Measurements from ENCODE around the gene PCDHGA5. TPM values are rescaled to one million over a fixed set of nuclear protein-coding genes. Genes with fewer than 3 reads are reported as not detected.
"Not testable (repeated sequence)": the region's sequence is repeated elsewhere in the genome, so short reads cannot be mapped to it uniquely, and the experiment has no call there.

The PCDHGA5 gene
- polyA plus RNA-seq, 1 donor = 1.5 TPM

DNA sequence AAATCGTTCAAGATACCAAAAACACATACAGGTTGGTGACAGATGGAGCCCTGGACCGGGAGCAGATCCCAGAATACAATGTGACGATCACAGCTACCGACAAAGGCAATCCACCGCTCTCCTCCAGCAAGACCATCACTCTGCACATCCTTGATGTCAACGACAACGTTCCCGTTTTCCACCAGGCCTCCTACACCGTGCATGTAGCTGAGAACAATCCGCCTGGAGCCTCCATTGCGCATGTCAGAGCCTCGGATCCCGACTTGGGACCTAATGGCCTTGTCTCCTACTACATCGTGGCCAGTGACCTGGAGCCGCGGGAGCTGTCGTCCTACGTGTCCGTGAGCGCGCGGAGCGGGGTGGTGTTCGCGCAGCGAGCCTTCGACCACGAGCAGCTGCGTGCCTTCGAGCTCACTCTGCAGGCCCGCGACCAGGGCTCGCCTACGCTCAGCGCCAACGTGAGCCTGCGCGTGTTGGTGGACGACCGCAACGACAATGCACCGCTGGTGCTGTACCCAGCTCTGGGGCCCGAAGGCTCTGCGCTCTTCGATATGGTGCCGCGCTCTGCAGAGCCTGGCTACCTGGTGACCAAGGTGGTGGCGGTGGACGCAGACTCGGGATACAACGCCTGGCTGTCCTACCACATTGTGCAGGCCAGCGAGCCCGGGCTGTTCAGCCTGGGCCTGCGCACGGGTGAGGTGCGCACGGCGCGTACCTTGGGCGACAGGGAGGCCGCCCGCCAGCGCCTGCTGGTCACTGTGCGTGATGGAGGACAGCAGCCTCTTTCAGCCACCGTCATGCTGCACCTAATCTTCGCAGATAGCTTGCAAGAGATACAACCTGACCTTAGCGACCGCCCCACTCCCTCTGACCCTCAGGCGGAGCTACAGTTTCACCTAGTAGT lies 7.9 kb downstream of the PCDHGA5 start:
- no peaks in the 10 kb centered on the region for H3K4me1 ChIP-seq (ENCODE audit: control insufficient read depth, insufficient read depth, low read length)
- peaks cover 37% of the 10 kb centered on the region for H3K9me3 ChIP-seq (ENCODE audit: control insufficient read depth, low read depth, low read length)
- no peak overlapping the region for H3K4me3 ChIP-seq (ENCODE audit: low read length)
- no peak for DNase-seq
- no CpG with 5 or more reads among the region's 69 CpGs for WGBS (ENCODE audit: insufficient coverage, low lambda C conversion rate)
- H3K36me3 ChIP-seq (ENCODE audit: control insufficient read depth, insufficient read depth, low read length) = no peaks in the 10 kb centered on the region
- no peak overlapping the region for H3K27ac ChIP-seq (ENCODE audit: low read length)
- H3K27me3 ChIP-seq (ENCODE audit: control insufficient read depth, insufficient read depth, low read length) = peaks cover 45% of the 10 kb centered on the region

DNA sequence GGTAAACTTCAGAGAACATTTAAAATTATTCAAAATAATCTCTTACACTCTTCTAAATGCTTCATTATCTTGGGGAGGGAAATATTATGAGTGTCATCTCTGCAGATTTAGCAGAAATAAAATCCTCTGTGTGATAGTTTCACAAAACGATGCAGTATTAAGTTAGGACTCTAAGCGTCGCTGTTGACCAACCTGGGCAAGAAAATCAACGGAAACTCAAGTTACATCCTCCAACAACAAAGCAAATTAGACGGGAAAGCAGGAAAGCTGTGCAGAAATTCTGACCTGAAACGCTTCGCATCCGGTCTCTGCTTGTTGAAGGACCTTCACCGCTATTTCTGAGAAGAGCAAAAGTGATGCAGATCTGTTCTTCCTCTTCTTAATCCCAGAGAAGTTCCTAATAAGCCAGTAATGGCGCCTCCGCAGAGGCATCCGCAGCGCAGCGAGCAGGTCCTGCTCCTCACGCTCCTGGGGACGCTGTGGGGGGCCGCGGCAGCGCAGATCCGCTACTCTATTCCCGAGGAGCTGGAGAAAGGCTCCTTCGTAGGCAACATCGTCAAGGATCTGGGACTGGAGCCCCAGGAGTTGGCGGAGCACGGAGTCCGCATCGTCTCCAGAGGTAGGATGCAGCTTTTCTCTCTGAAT lies 9.8 kb downstream of the PCDHGA5 start, which contains the start of gene PCDHGA6:
PCDHGA6 (plus strand) TSS at position 219 of the 645 bp plus-strand sequence; CDS start at position 412, 193 bp downstream.
- WGBS (ENCODE audit: insufficient coverage, low lambda C conversion rate) = no CpG with 5 or more reads among the region's 27 CpGs
- no peak for DNase-seq
- Histone ChIP-seq H3K36me3 (ENCODE audit: control insufficient read depth, insufficient read depth, low read length) (no peaks in the 10 kb centered on the region), H3K4me1 (ENCODE audit: control insufficient read depth, insufficient read depth, low read length) (no peaks in the 10 kb centered on the region), H3K4me3 (ENCODE audit: low read length) (peak within 1 kb of the TSS; percentile 13), H3K27me3 (ENCODE audit: control insufficient read depth, insufficient read depth, low read length) (peaks cover 45% of the 10 kb centered on the region), H3K27ac (ENCODE audit: low read length) (no peak within 1 kb of the TSS), H3K9me3 (ENCODE audit: control insufficient read depth, low read depth, low read length) (peaks cover 34% of the 10 kb centered on the region)

DNA sequence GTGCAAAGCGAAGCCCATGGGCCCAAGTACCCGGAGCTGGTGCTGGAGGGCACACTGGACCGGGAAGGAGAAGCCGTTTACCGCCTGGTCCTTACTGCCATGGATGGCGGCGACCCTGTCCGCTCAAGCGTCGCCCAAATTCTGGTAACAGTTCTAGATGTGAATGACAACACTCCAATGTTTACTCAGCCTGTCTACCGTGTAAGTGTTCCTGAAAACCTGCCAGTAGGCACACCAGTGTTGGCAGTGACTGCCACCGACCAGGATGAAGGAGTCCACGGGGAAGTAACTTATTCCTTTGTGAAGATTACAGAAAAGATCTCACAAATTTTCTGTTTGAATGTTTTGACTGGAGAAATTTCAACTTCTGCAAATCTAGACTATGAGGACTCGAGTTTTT lies 10.7 kb downstream of the PCDHGA5 start:
- WGBS (ENCODE audit: insufficient coverage, low lambda C conversion rate) = no CpG with 5 or more reads among the region's 14 CpGs
- Histone ChIP-seq H3K36me3 (ENCODE audit: control insufficient read depth, insufficient read depth, low read length) (no peaks in the 10 kb centered on the region), H3K27ac (ENCODE audit: low read length) (no peak overlapping the region), H3K9me3 (ENCODE audit: control insufficient read depth, low read depth, low read length) (peaks cover 34% of the 10 kb centered on the region), H3K27me3 (ENCODE audit: control insufficient read depth, insufficient read depth, low read length) (peaks cover 45% of the 10 kb centered on the region), H3K4me1 (ENCODE audit: control insufficient read depth, insufficient read depth, low read length) (no peaks in the 10 kb centered on the region), H3K4me3 (ENCODE audit: low read length) (no peak overlapping the region)
- DNase-seq = no peak

GRCh38 chr5:141375444-141376155 lies 11.6 kb downstream of the PCDHGA5 start:
- not testable (repeated sequence) for H3K36me3 ChIP-seq (ENCODE audit: control insufficient read depth, insufficient read depth, low read length); H3K4me1 ChIP-seq (ENCODE audit: control insufficient read depth, insufficient read depth, low read length); DNase-seq; H3K27ac ChIP-seq (ENCODE audit: low read length); H3K4me3 ChIP-seq (ENCODE audit: low read length)
- no CpG with 5 or more reads among the region's 48 CpGs for WGBS (ENCODE audit: insufficient coverage, low lambda C conversion rate)
- H3K27me3 ChIP-seq (ENCODE audit: control insufficient read depth, insufficient read depth, low read length) = peaks cover 39% of the 10 kb centered on the region
- peaks cover 34% of the 10 kb centered on the region for H3K9me3 ChIP-seq (ENCODE audit: control insufficient read depth, low read depth, low read length)

DNA sequence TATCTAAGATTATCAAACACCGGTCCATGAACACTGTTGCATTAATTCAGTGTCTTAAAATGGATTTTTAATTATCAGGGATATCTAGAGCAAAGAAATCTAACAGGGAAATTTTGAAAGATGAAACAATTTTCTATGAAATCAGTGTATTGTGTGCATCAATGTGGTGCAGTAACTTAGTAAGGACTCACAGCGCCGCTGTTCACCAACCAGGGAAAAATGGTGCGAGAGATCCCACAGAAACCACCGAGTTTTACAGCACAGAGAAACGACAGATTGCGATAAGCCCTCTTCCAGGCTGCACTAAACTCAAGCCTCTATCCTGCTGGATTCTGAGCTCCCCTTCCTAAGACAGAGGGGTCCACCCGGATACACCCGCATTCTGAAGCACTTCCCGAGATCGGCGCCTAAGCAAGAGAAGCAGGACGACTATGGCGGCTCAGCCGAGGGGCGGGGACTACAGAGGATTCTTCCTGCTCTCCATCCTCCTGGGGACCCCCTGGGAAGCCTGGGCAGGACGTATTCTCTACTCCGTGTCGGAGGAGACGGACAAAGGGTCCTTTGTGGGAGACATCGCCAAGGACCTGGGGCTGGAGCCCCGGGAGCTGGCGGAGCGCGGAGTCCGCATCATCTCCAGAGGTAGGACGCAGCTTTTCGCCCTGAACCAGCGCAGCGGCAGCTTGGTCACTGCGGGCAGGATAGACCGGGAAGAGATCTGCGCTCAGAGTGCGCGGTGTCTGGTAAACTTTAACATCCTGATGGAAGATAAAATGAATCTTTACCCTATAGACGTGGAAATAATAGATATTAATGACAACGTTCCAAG lies 18.7 kb downstream of the PCDHGA5 start, which contains the start of gene PCDHGA7:
PCDHGA7 (plus strand) TSS at position 274 of the 826 bp plus-strand sequence; CDS start at position 432, 158 bp downstream.
- Histone ChIP-seq H3K27me3 (ENCODE audit: control insufficient read depth, insufficient read depth, low read length) (peaks cover 24% of the 10 kb centered on the region), H3K9me3 (ENCODE audit: control insufficient read depth, low read depth, low read length) (peaks cover 27% of the 10 kb centered on the region), H3K36me3 (ENCODE audit: control insufficient read depth, insufficient read depth, low read length) (no peaks in the 10 kb centered on the region), H3K27ac (ENCODE audit: low read length) (no peak within 1 kb of the TSS), H3K4me3 (ENCODE audit: low read length) (peak within 1 kb of the TSS; percentile 5), H3K4me1 (ENCODE audit: control insufficient read depth, insufficient read depth, low read length) (no peaks in the 10 kb centered on the region)
- DNase-seq = no peak
- 24% methylated on average over 3 of the region's 37 CpGs for WGBS (ENCODE audit: insufficient coverage, low lambda C conversion rate)

DNA sequence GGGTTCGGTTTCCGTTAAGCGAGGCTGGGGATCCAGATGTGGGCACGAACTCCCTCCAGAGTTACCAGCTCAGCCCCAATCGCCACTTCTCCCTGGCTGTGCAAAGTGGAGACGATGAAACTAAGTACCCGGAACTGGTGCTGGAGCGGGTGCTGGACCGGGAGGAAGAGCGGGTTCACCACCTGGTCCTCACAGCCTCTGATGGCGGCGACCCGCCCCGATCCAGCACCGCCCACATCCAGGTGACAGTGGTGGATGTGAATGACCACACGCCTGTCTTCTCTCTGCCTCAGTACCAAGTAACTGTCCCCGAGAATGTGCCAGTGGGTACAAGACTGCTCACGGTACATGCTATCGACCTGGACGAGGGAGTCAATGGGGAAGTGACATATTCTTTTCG lies 19.4 kb downstream of the PCDHGA5 start:
- no peak overlapping the region for H3K4me3 ChIP-seq (ENCODE audit: low read length)
- H3K36me3 ChIP-seq (ENCODE audit: control insufficient read depth, insufficient read depth, low read length) = no peaks in the 10 kb centered on the region
- no peak for DNase-seq
- H3K4me1 ChIP-seq (ENCODE audit: control insufficient read depth, insufficient read depth, low read length) = no peaks in the 10 kb centered on the region
- H3K9me3 ChIP-seq (ENCODE audit: control insufficient read depth, low read depth, low read length) = peaks cover 30% of the 10 kb centered on the region
- no CpG with 5 or more reads among the region's 21 CpGs for WGBS (ENCODE audit: insufficient coverage, low lambda C conversion rate)
- H3K27ac ChIP-seq (ENCODE audit: low read length) = no peak overlapping the region
- H3K27me3 ChIP-seq (ENCODE audit: control insufficient read depth, insufficient read depth, low read length) = peaks cover 27% of the 10 kb centered on the region

DNA sequence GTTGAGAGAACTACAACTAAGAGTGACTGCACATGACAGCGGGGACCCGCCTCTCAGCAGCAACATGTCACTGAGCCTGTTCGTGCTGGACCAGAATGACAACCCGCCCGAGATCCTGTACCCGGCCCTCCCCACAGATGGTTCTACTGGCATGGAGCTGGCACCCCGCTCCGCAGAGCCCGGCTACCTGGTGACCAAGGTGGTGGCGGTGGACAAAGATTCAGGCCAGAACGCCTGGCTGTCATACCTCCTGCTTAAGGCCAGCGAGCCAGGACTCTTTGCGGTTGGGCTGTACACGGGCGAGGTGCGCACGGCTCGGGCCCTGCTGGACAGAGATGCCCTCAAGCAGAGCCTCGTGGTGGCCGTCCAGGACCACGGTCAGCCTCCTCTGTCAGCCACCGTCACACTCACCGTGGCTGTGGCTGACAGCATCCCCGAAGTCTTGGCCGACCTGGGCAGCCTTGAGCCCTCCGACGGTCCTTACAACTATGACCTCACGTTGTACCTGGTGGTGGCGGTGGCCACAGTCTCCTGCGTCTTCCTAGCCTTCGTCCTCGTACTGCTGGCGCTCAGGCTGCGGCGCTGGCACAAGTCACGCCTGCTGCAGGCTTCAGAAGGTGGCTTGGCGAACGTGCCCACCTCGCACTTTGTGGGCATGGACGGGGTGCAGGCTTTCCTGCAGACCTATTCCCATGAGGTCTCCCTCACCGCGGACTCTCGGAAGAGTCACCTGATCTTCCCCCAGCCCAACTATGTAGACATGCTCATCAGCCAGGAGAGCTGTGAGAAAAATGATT lies 20.7 kb downstream of the PCDHGA5 start:
- Histone ChIP-seq H3K4me3 (ENCODE audit: low read length) (no peak overlapping the region), H3K27me3 (ENCODE audit: control insufficient read depth, insufficient read depth, low read length) (peaks cover 38% of the 10 kb centered on the region), H3K27ac (ENCODE audit: low read length) (no peak overlapping the region), H3K4me1 (ENCODE audit: control insufficient read depth, insufficient read depth, low read length) (no peaks in the 10 kb centered on the region), H3K9me3 (ENCODE audit: control insufficient read depth, low read depth, low read length) (peaks cover 41% of the 10 kb centered on the region), H3K36me3 (ENCODE audit: control insufficient read depth, insufficient read depth, low read length) (no peaks in the 10 kb centered on the region)
- no peak for DNase-seq
- no CpG with 5 or more reads among the region's 43 CpGs for WGBS (ENCODE audit: insufficient coverage, low lambda C conversion rate)

DNA sequence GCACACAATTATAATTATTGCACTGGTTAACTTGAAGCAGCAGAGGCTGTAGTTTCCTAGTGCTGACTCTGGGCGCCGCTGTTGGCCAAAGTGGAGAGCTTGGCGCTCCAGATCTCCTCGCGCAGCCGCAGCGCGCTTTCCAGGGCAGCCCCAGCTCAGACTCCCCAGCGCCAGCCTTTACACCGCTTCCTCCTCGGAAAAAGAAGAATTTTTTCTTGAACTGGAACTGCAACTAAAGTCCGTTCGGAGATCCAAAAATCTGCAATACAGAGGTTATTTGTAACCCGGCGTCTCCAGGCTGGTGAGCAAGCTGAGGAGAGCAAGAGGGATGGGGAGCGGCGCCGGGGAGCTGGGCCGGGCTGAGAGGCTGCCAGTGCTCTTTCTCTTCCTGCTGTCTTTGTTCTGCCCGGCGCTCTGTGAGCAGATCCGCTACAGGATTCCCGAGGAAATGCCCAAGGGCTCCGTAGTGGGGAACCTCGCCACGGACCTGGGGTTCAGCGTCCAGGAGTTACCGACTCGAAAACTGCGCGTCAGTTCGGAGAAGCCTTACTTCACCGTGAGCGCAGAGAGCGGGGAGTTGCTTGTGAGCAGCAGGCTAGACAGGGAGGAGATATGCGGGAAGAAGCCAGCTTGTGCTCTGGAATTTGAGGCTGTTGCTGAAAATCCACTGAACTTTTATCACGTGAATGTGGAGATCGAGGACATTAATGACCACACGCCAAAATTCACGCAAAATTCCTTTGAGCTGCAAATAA lies 23.8 kb downstream of the PCDHGA5 start, which contains the start of gene PCDHGB4:
PCDHGB4 (plus strand) TSS at position 142 of the 755 bp plus-strand sequence; CDS start at position 329, 187 bp downstream.
- no CpG with 5 or more reads among the region's 40 CpGs for WGBS (ENCODE audit: insufficient coverage, low lambda C conversion rate)
- not testable (repeated sequence) for H3K27ac ChIP-seq (ENCODE audit: low read length); H3K36me3 ChIP-seq (ENCODE audit: control insufficient read depth, insufficient read depth, low read length); DNase-seq; H3K4me3 ChIP-seq (ENCODE audit: low read length); H3K4me1 ChIP-seq (ENCODE audit: control insufficient read depth, insufficient read depth, low read length)
- Histone ChIP-seq H3K9me3 (ENCODE audit: control insufficient read depth, low read depth, low read length) (peaks cover 46% of the 10 kb centered on the region), H3K27me3 (ENCODE audit: control insufficient read depth, insufficient read depth, low read length) (peaks cover 42% of the 10 kb centered on the region)

All from large intestine (tissue), 3 donors.